Gastrocnemius medialis (tissue), 4 donors: Measurements from ENCODE around the gene TAAR8. TPM values are rescaled to one million over a fixed set of nuclear protein-coding genes. Genes with fewer than 3 reads are reported as not detected.
A peak's percentile ranks its signal among the peaks of the same experiment; 100 is the strongest.
"Not testable (repeated sequence)": the region's sequence is repeated elsewhere in the genome, so short reads cannot be mapped to it uniquely, and the experiment has no call there.

ENCODE experiments used
- ATAC-seq, 2 donors: fragments of 150-250 bp; one replicate each; pipeline ENCODE4 v1.9.1; 2016
- DNase-seq, 2 donors: peaks; one replicate each; pipeline ENCODE4 v3.0.0-alpha.2; 2019
- H3K27ac ChIP-seq, 4 donors: fragments of 200-600 bp; sonication (generic); 1 replicate in 1 of 4; 2 replicates in 3 of 4; pipeline ENCODE4 v1.5.1; 2016 to 2018; ENCODE audit warnings: mild to moderate bottlenecking in 2 of 4, moderate library complexity in 1 of 4
- H3K27me3 ChIP-seq, 3 donors: fragments of 200-600 bp; sonication (generic) in 2 of 3; 1 replicate in 1 of 3; 2 replicates in 2 of 3; pipeline versions ENCODE4 v1.5.1 to v1.6.0; 2016 to 2019; ENCODE audit warnings: mild to moderate bottlenecking in 1 of 3, moderate library complexity in 1 of 3
- H3K36me3 ChIP-seq, 2 donors: fragments of 200-600 bp; sonication (generic) in 1 of 2; one replicate each; pipeline ENCODE4 v1.5.1; 2017 to 2018
- H3K4me1 ChIP-seq, 2 donors: fragments of 200-600 bp; sonication (generic) in 1 of 2; one replicate each; pipeline ENCODE4 v1.5.1; 2016 to 2017; ENCODE audit warnings: mild to moderate bottlenecking in 2 of 2
- H3K4me3 ChIP-seq, 4 donors: fragments of 200-600 bp; sonication (generic) in 3 of 4; 1 replicate in 1 of 4; 2 replicates in 3 of 4; pipeline ENCODE4 v1.5.1; 2016 to 2019; ENCODE audit warnings: mild to moderate bottlenecking in 2 of 4
- H3K9me3 ChIP-seq, 3 donors: fragments of 200-600 bp; sonication (generic) in 2 of 3; 1 replicate in 1 of 3; 2 replicates in 2 of 3; pipeline ENCODE4 v1.5.1; 2016 to 2019
- POLR2A ChIP-seq, 2 donors: fragments of 450-650 bp; IDR thresholded peaks; one replicate each; pipeline ENCODE4 v1.6.1; 2017; ENCODE audit warnings: antibody characterized with exemption in 2 of 2, mild to moderate bottlenecking in 2 of 2, moderate library complexity in 2 of 2
- in situ Hi-C, 4 donors: fragments of 200-750 bp; cut with MboI; loops; one replicate each; pipeline versions ENCODE4 v1.15.0 to v1.8.0; 2017; ENCODE audit warnings: low sequenced_read_pairs in 4 of 4
- intact Hi-C: fragments of 100-400 bp; cut with DNase I; formaldehyde crosslinking; loops from one replicate; pipeline ENCODE4 v1.15.1; 2023; ENCODE audit warnings: low total_unique reads
- total RNA-seq, 4 donors: library from RNA; depleted of rRNA; stranded (reverse); fragments of >200 nt; gene quantifications; one replicate each; pipeline versions ENCODE4 v1.1.0 to v1.2.3, GENCODE V29; 2016
- TF ChIP-seq, protein P1 (sequence below), 5 experiments: fragments of 450-650 bp in 3 of 5; fragments of 200-600 bp in 2 of 5; sonication (generic) in 2 of 5; IDR thresholded peaks in 4 of 5; conservative IDR thresholded peaks in 1 of 5; 1 replicate in 4 of 5; 2 replicates in 1 of 5; pipeline ENCODE4 v1.5.1; 2016 to 2019; ENCODE audit warnings: antibody characterized with exemption in 5 of 5, mild to moderate bottlenecking in 3 of 5, moderate library complexity in 3 of 5

The TAAR8 gene
- total RNA-seq, 4 donors from 2014 or later: not detected

DNA sequence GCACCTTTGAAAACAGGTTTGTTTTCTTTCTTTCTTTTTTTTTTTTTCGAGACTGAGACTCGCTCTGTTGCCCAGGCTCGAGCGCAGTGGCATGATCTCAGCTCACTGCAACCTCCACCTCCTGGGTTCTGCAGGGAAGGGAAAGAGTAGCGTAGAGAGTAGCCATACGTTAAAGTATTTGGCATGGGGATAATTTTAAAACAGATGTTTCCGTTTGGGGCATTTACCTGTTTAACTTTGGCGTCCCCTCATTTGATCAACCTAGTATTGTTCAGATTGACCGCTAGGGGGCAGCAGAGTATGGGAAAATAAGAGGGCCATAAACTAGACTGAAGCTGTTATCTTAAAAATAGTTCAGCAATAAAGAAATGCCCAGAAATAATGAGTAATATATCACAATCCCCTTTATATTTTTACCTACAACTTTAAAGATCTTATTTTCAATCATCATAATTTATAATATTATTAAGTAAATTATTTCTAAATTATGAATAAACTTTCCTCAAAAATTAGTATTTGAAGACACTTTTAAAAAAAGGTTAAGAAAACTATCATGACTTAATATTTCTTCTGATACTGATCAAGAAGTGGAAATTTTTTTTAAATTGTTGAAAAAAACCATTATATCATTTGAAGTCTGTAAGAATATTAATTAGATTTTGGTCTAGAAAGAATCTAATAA, 22.0 kb upstream of the TAAR8 start:
- peak; percentile 54 to 82 for ATAC-seq
- Histone ChIP-seq H3K27ac (no peak overlapping the region), H3K9me3 (no peaks in the 10 kb centered on the region), H3K4me3 (no peak overlapping the region), H3K4me1 (no peaks in the 10 kb centered on the region), H3K27me3 (no peaks in the 10 kb centered on the region), H3K36me3 (no peaks in the 10 kb centered on the region)
- in situ Hi-C loops (loop anchor here in 3 of 4 donors (25.0 kb wide), 3 partner anchors 232 to 1032 kb away; partner anchors contain the start of genes SLC18B1 (in 1 of the 3) and VNN2 (in 1 of the 3)), intact Hi-C loops (loop anchor here (2.0 to 5.0 kb wide), 3 partner anchors 268 to 1387 kb away; partner anchors contain the start of gene SLC18B1)
- peak; percentile 14 to 24 for DNase-seq
- no peak for TF ChIP-seq POLR2A (IDR thresholded peaks at IDR 0.05)
- TF ChIP-seq, protein P1, sequence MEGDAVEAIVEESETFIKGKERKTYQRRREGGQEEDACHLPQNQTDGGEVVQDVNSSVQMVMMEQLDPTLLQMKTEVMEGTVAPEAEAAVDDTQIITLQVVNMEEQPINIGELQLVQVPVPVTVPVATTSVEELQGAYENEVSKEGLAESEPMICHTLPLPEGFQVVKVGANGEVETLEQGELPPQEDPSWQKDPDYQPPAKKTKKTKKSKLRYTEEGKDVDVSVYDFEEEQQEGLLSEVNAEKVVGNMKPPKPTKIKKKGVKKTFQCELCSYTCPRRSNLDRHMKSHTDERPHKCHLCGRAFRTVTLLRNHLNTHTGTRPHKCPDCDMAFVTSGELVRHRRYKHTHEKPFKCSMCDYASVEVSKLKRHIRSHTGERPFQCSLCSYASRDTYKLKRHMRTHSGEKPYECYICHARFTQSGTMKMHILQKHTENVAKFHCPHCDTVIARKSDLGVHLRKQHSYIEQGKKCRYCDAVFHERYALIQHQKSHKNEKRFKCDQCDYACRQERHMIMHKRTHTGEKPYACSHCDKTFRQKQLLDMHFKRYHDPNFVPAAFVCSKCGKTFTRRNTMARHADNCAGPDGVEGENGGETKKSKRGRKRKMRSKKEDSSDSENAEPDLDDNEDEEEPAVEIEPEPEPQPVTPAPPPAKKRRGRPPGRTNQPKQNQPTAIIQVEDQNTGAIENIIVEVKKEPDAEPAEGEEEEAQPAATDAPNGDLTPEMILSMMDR (IDR thresholded peaks at IDR 0.05 in 4 of 5, conservative IDR thresholded peaks at IDR 0.05 in 1 of 5): peak; percentile 55 to 86 (median 68)

DNA sequence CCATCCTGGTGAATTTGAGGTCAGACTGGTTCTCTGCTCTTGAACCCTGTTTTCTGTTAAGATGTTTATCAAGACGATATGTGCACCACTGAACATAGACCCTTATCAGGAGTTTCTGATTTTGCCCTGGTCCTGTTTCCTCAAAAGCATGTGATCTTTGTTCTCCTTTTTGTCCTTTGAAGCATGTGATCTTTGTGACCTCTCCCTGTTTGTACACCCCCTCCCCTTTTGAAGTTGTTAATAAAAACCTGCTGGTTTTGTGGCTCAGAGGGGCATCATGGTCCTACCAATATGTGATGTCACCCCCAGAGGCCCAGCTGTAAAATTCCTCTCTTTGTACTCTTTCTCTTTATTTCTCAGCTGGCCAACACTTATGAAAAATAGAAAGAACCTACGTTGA, 17.9 kb upstream of the TAAR8 start:
- not testable (repeated sequence) for H3K4me3 ChIP-seq, H3K36me3 ChIP-seq, H3K27ac ChIP-seq, DNase-seq, H3K9me3 ChIP-seq, H3K4me1 ChIP-seq, H3K27me3 ChIP-seq, ATAC-seq
- intact Hi-C loops: loop anchor here (5.0 kb wide), 2 partner anchors 1018 to 1383 kb away; no protein-coding TSS in a partner anchor
- in situ Hi-C loops: loop anchor here in 3 of 4 donors (25.0 kb wide), 3 partner anchors 228 to 1028 kb away; partner anchors contain the start of genes SLC18B1 (in 1 of the 3) and VNN2 (in 1 of the 3)

DNA sequence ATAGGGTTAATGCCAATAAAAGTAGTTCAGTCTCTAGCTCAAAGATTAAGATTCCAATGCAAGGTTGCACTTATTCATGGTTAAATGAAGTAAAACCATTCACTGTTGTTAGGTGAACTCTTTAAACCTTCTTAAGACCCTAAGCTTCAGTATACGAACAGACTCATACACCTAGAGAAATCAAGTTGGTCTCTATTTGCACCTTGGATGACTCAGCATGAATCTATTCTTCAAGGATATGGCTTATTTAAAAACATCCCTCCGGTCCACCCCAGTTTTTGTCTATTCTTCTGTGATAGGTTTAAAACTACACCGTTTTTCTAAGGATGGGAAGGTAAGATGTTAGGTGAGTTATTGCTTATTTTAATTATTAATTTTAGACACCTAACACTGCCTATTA, 15.3 kb upstream of the TAAR8 start:
- Histone ChIP-seq H3K27ac (no peak overlapping the region), H3K9me3 (no peaks in the 10 kb centered on the region), H3K4me1 (no peaks in the 10 kb centered on the region), H3K27me3 (no peaks in the 10 kb centered on the region), H3K4me3 (no peak overlapping the region), H3K36me3 (no peaks in the 10 kb centered on the region)
- in situ Hi-C loops (loop anchor here in 3 of 4 donors (25.0 kb wide), 3 partner anchors 225 to 1025 kb away; partner anchors contain the start of genes SLC18B1 (in 1 of the 3) and VNN2 (in 1 of the 3)), intact Hi-C loops (no loop called here)
- ATAC-seq (no peak), DNase-seq (no peak)
- no peak for TF ChIP-seq POLR2A (IDR thresholded peaks at IDR 0.05)
- TF ChIP-seq, protein P1 (IDR thresholded peaks at IDR 0.05 in 4 of 5, conservative IDR thresholded peaks at IDR 0.05 in 1 of 5): no peak

DNA sequence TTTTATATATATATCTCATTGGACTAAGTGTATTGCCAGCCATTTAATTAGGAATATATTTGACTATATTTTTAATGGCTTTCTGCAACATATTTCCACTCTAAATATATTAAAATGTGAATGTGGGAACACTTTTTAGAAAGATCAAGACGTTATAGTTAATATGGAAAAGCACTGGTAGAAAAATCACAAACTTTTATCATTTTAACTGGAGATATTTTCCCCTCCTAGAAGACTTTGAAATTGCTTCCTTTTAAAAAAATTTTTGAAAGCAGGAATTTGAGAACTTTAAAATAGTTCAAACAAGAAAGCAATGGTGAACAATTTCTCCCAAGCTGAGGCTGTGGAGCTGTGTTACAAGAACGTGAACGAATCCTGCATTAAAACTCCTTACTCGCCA, 14.5 kb upstream of the TAAR8 start, which contains the start of gene TAAR9:
TAAR9 (plus strand) TSS at position 301 of the 400 bp plus-strand sequence; CDS start at position 314, 13 bp downstream.
- H3K9me3 ChIP-seq: no peaks in the 10 kb centered on the region
- TF ChIP-seq, protein P1 (IDR thresholded peaks at IDR 0.05 in 4 of 5, conservative IDR thresholded peaks at IDR 0.05 in 1 of 5): no peak
- no peak for TF ChIP-seq POLR2A (IDR thresholded peaks at IDR 0.05)
- no peaks in the 10 kb centered on the region for H3K36me3 ChIP-seq
- no peak within 1 kb of the TSS for H3K4me3 ChIP-seq
- in situ Hi-C loops (loop anchor here in 3 of 4 donors (25.0 kb wide), 3 partner anchors 224 to 1024 kb away; partner anchors contain the start of genes SLC18B1 (in 1 of the 3) and VNN2 (in 1 of the 3)), intact Hi-C loops (no loop called here)
- DNase-seq (no peak), ATAC-seq (no peak)
- H3K27me3 ChIP-seq: no peaks in the 10 kb centered on the region
- no peak within 1 kb of the TSS for H3K27ac ChIP-seq
- H3K4me1 ChIP-seq: no peaks in the 10 kb centered on the region

DNA sequence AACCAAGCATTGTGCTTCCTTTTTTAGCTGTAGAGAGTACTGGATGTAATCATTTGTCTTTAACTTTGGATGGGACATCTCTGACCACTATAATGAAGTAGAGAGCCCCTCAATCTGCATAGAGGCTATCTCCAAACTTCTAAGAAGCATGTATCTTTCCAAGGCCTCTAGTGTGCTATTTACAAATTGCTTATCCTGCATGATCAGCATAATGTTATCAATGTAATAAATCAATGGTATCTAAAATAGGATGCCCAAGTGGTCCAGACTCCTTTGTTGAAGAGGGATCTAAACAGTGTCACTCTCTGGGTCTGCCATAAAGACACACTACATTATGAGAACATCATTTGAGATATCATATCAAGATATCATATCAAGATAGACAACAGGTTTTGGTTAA, 7.6 kb upstream of the TAAR8 start:
- ATAC-seq: no peak
- H3K9me3 ChIP-seq: no peaks in the 10 kb centered on the region
- intact Hi-C loops (no loop called here), in situ Hi-C loops (loop anchor here in 3 of 4 donors (25.0 kb wide), 3 partner anchors 217 to 1017 kb away; partner anchors contain the start of genes SLC18B1 (in 1 of the 3) and VNN2 (in 1 of the 3))
- no peaks in the 10 kb centered on the region for H3K27me3 ChIP-seq
- DNase-seq: no peak
- no peaks in the 10 kb centered on the region for H3K36me3 ChIP-seq
- no peak overlapping the region for H3K27ac ChIP-seq
- H3K4me1 ChIP-seq: no peaks in the 10 kb centered on the region
- TF ChIP-seq, protein P1 (IDR thresholded peaks at IDR 0.05 in 4 of 5, conservative IDR thresholded peaks at IDR 0.05 in 1 of 5): no peak
- TF ChIP-seq POLR2A (IDR thresholded peaks at IDR 0.05): no peak
- H3K4me3 ChIP-seq: no peak overlapping the region
